ENCODE measurements around the gene DNM3. TPM values are rescaled to one million over a fixed set of nuclear protein-coding genes. Genes with fewer than 3 reads are reported as not detected.
A peak's percentile ranks its signal among the peaks of the same experiment; 100 is the strongest.

Gene DNM3
- total and polyA plus RNA-seq, 9 of the 15 experiments (the other 6 are each of a cell fraction or from before 2014, with no cell fraction given): 0.08 to 0.36 (median 0.22) TPM; not detected in 1

DNA sequence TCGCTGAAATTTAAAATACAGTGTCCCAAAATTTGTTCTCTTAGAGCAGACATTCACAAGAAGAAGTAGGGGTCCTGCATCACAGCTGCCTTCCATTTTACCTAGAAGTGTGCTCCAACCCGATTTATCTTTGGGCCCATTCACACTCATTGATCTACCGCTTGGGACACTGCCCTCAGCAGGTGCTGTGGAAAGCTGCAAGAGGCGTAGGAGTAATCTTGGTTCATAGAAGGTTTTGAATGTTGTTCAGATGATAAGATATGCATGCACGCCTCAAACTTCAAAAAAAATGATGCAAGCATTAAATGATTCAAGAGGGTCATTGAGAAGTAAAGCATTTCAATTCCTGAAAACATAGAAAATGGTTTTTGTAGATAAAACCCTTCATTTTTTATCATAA is 560.6 kb downstream of the DNM3 start:
- DNase-seq (ENCODE audit: extremely low read depth in 1 of 4, low spot score in 3 of 4): peak in 2 of 4 experiments; percentile 28 to 61
- Histone ChIP-seq H3K4me3 (no peak overlapping the region), H3K79me2 (ENCODE audit: control insufficient read depth, insufficient read depth, low read length) (no peaks in the 10 kb centered on the region), H3K27ac (ENCODE audit: extremely low read depth, low read depth, low read length) (no peak overlapping the region), H3K9me1 (ENCODE audit: control insufficient read depth, insufficient read depth, low read length) (no peaks in the 10 kb centered on the region), H4K20me1 (replicated peaks; ENCODE audit: control insufficient read depth, insufficient read depth, low read length) (no peaks in the 10 kb centered on the region), H3K36me3 (ENCODE audit: control insufficient read depth, insufficient read depth, low read length) (no peaks in the 10 kb centered on the region), H3K9ac (ENCODE audit: insufficient read depth in 1 of 2, low read depth in 2 of 2, low read length in 2 of 2) (no peak overlapping the region), H3K9me3 (replicated peaks; ENCODE audit: control insufficient read depth, insufficient read depth, low read depth, low read length) (no peaks in the 10 kb centered on the region), H3K4me2 (ENCODE audit: insufficient read depth, low read length) (no peak overlapping the region), H2AFZ (ENCODE audit: low read depth, low read length) (no peak overlapping the region), H3K27me3 (ENCODE audit: control insufficient read depth in 2 of 2, insufficient read depth in 2 of 2, low read length in 2 of 2) (0 out of 5 replicates have a peak, but pooled peaks cover 0 to 4% of the 10 kb centered on the region in 2 experiments), H3K4me1 (replicated peaks in 1 of 2; ENCODE audit: control insufficient read depth in 2 of 2, insufficient read depth in 2 of 2, low read length in 2 of 2) (no peaks in the 10 kb centered on the region; a peak in 1 of 5 replicates)
- peak; percentile 91 for ATAC-seq
- FAIRE-seq: peak; percentile 78
- intact Hi-C loops (cut with micrococcal nuclease) (no loop called here), in situ Hi-C loops (cut with MboI) (no loop called here)
- WGBS (ENCODE audit: insufficient coverage, low coverage, missing lambda C conversion rate): 1% methylated on average over 5 of the region's 5 CpGs
- ChIA-PET POLR2A (no interaction called here), CTCF (ENCODE audit: low intra/inter-chr PET ratio) (interaction anchor here (0.6 to 1.0 kb wide), 3 partner anchors 41 to 417 kb away, joined by 3 to 4 read pairs (median 3); no protein-coding TSS in a partner anchor)
- BruUV-seq (replicated peaks): no TSS peak
- TF ChIP-seq TFAM (CRISPR knock-in tag; conservative IDR thresholded peaks at IDR 0.05) (no peak), CXXC5 (CRISPR knock-in tag; IDR thresholded peaks at IDR 0.05) (peak; percentile 18; the same call in 1 of the 2 replicates), RCOR1 (IDR thresholded peaks at IDR 0.05; ENCODE audit: borderline replicate concordance in 1 of 2, low read depth in 2 of 2, low read length in 2 of 2) (peak in 1 of 2 experiments; percentile 75; a peak in 2 of 4 replicates), NCOR1 (IDR thresholded peaks at IDR 0.05) (peak; percentile 25; the same call in 1 of the 2 replicates), RAD21 (CRISPR knock-in tag; conservative IDR thresholded peaks at IDR 0.05 in 1 of 2, IDR thresholded peaks at IDR 0.05 in 1 of 2) (peak in 1 of 2 experiments; percentile 67; a peak in 3 of 4 replicates)
- TF ChIP-seq, protein P1, sequence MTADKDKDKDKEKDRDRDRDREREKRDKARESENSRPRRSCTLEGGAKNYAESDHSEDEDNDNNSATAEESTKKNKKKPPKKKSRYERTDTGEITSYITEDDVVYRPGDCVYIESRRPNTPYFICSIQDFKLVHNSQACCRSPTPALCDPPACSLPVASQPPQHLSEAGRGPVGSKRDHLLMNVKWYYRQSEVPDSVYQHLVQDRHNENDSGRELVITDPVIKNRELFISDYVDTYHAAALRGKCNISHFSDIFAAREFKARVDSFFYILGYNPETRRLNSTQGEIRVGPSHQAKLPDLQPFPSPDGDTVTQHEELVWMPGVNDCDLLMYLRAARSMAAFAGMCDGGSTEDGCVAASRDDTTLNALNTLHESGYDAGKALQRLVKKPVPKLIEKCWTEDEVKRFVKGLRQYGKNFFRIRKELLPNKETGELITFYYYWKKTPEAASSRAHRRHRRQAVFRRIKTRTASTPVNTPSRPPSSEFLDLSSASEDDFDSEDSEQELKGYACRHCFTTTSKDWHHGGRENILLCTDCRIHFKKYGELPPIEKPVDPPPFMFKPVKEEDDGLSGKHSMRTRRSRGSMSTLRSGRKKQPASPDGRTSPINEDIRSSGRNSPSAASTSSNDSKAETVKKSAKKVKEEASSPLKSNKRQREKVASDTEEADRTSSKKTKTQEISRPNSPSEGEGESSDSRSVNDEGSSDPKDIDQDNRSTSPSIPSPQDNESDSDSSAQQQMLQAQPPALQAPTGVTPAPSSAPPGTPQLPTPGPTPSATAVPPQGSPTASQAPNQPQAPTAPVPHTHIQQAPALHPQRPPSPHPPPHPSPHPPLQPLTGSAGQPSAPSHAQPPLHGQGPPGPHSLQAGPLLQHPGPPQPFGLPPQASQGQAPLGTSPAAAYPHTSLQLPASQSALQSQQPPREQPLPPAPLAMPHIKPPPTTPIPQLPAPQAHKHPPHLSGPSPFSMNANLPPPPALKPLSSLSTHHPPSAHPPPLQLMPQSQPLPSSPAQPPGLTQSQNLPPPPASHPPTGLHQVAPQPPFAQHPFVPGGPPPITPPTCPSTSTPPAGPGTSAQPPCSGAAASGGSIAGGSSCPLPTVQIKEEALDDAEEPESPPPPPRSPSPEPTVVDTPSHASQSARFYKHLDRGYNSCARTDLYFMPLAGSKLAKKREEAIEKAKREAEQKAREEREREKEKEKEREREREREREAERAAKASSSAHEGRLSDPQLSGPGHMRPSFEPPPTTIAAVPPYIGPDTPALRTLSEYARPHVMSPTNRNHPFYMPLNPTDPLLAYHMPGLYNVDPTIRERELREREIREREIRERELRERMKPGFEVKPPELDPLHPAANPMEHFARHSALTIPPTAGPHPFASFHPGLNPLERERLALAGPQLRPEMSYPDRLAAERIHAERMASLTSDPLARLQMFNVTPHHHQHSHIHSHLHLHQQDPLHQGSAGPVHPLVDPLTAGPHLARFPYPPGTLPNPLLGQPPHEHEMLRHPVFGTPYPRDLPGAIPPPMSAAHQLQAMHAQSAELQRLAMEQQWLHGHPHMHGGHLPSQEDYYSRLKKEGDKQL (CRISPR knock-in tag; IDR thresholded peaks at IDR 0.05; ENCODE audit: borderline replicate concordance): no peak
- TF ChIP-seq, protein P2, sequence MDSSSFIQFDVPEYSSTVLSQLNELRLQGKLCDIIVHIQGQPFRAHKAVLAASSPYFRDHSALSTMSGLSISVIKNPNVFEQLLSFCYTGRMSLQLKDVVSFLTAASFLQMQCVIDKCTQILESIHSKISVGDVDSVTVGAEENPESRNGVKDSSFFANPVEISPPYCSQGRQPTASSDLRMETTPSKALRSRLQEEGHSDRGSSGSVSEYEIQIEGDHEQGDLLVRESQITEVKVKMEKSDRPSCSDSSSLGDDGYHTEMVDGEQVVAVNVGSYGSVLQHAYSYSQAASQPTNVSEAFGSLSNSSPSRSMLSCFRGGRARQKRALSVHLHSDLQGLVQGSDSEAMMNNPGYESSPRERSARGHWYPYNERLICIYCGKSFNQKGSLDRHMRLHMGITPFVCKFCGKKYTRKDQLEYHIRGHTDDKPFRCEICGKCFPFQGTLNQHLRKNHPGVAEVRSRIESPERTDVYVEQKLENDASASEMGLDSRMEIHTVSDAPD (CRISPR knock-in tag; IDR thresholded peaks at IDR 0.05): no peak
- TF ChIP-seq, protein P3, sequence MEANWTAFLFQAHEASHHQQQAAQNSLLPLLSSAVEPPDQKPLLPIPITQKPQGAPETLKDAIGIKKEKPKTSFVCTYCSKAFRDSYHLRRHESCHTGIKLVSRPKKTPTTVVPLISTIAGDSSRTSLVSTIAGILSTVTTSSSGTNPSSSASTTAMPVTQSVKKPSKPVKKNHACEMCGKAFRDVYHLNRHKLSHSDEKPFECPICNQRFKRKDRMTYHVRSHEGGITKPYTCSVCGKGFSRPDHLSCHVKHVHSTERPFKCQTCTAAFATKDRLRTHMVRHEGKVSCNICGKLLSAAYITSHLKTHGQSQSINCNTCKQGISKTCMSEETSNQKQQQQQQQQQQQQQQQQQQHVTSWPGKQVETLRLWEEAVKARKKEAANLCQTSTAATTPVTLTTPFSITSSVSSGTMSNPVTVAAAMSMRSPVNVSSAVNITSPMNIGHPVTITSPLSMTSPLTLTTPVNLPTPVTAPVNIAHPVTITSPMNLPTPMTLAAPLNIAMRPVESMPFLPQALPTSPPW (CRISPR knock-in tag; IDR thresholded peaks at IDR 0.05): peak; percentile 15; the same call in 1 of the 2 replicates
- TF ChIP-seq, protein P4, sequence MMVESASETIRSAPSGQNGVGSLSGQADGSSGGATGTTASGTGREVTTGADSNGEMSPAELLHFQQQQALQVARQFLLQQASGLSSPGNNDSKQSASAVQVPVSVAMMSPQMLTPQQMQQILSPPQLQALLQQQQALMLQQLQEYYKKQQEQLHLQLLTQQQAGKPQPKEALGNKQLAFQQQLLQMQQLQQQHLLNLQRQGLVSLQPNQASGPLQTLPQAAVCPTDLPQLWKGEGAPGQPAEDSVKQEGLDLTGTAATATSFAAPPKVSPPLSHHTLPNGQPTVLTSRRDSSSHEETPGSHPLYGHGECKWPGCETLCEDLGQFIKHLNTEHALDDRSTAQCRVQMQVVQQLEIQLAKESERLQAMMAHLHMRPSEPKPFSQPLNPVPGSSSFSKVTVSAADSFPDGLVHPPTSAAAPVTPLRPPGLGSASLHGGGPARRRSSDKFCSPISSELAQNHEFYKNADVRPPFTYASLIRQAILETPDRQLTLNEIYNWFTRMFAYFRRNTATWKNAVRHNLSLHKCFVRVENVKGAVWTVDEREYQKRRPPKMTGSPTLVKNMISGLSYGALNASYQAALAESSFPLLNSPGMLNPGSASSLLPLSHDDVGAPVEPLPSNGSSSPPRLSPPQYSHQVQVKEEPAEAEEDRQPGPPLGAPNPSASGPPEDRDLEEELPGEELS (CRISPR knock-in tag; IDR thresholded peaks at IDR 0.05; ENCODE audit: borderline replicate concordance): no peak
